ENCODE measurements around the gene ARHGAP23.

The ARHGAP23 gene

DNA sequence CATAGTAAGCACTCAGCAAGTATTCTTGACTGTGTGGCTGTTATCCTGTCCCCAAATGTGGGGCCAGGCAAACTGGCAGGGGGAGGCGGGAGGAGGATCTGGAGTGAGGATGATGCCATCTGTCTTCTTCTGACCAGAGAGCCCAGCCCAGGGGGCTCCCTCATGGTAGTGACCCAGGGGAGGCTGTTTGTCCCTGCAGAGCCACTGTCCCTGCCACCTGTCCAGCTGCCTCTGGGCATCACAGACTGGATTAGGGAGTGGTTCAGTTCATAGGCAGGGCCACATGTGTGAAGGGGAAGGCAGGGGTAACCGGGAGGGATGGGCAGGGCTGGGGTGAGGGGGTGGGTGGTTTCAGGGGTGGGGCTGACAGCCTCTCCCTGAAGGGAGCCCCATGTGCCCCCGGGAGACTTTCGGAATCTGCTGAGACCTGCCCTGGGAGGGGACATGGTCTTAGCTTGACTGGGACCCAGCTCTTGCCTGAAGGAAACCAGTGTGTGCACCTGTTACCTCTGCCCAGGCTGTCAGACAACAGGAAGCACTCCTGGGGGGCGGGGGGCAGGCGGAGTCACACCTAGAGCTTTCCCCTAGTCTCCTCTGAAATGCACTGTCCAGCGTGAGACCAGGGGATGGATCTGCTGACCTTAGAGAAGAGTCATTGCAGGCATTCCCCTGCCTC lies 15.2 kb downstream of the ARHGAP23 start:
- DNase-seq = no peak

GRCh38 chr17:38444151-38444550 lies 15.9 kb downstream of the ARHGAP23 start:
- no peak for DNase-seq

- DNase-seq = no peak
Measured at GRCh38 chr17:38447502-38448085, 19.3 kb downstream of the ARHGAP23 start.

DNA sequence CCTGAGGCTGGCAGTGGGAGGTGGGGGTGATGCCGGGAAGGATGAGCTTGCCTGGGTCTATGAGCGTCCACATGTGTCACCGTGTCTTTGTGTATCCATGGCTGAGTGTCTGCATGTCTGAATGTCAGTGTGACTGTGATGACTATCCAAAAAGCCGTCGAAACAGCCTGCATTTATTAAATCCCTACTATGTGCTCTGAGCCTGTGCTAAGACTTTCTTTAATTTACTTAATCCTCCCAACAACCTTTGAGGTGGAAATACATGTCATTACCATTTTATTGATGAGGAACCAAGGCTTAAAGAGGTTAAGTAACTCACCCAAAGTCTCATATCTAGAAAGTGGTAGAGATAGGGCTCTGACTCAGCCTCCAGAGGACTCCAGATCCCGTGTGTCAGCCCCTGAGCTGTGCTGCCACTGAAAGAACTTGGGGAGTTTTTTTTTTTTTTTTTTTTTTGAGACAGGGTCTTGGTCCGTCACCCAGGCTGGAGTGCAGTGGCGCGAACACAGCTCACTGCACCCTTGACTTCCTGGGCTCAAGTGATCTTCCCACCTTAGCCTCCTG lies 20.0 kb downstream of the ARHGAP23 start:
- no peak for DNase-seq

DNA sequence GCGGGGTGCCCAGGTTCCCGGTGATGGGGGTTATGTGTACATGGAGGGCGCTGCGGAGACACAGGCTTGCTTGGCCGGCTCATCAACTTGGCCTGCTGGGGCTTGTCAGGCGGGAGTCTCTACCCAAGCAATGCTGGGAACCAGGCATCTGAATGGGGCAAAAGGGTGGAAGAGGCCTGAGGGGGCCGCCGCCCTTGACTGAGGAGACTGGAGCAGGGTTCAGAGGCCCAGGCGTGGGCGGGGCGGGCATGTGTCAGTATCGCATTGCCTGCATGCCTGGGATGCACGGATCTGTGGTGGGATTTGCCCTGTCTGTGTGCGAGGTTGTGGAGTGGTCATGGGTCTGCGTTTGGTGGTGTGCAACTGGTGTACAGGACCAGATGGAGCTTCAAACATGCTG lies 21.1 kb downstream of the ARHGAP23 start:
- DNase-seq = no peak

GRCh38 chr17:38450557-38451029 lies 22.3 kb downstream of the ARHGAP23 start:
- DNase-seq = no peak

DNA sequence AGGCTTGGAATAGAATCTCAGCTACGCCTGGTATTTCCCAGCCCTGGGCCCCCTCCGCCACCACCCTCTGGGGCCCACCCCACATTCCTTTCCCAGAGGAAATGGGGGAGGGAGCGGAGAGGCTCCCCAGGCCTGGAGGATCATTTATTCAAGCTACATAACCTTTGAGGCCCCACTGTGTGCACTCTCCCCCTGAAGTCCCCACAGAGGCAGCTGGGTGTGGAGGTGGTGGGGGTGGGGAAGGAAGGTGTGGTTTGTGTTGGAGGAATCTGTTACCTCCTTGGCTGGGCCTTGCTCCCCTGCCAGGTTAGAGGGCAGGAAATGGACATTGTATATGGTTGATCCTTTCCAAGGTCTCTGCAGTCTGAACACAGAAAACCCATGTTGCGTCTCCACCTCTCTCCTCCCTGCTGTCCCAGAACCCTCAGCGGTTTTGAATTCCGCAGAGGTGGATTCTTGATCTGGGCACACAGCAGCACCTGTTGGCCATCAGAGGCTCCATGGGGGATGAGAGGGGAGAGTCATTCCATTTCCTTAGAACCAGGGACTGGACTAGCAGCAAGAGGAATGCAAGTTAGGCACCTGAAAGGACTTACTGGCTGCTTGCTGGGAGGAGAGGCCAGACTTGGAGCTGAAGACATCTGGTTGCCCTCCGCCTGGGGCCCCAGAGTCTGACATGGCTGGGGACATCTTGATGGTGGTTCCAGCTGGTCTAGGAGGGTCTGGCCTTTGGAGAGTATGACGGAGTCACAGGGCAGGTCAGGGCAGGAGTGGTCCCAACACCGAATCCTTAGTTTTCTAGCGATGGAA lies 23.0 kb downstream of the ARHGAP23 start:
- DNase-seq = peak; percentile 75

- peak; percentile 71 for DNase-seq
Measured at GRCh38 chr17:38451840-38452529, 23.7 kb downstream of the ARHGAP23 start.

GRCh38 chr17:38452719-38453118 lies 24.5 kb downstream of the ARHGAP23 start:
- no peak for DNase-seq

DNA sequence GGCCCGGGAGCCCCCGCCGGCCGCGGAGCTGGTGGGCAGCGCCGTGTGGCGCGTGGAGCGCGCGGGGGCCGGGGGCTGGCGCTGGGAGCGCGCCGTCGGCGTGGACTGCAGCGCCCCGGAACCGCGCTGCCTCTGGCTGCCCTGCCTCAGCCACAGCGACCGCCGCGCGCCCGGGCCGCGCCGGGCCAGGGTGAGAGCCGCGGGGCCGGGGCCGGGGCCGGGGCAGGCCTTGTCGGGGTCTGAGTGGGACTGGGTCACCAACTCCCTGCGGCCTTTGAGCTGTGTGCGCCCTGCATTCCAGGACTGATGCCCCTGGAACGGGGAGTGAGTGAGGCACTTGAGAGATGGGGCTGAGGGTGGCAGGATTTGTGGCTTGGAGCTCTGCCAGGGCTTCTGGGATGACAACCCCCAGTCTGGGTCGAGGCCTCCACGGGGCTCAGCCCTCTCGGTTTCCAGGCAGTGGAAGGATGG lies 25.7 kb downstream of the ARHGAP23 start:
- no peak for DNase-seq

GRCh38 chr17:38454532-38454931 lies 26.3 kb downstream of the ARHGAP23 start:
- DNase-seq = peak; percentile 74

DNA sequence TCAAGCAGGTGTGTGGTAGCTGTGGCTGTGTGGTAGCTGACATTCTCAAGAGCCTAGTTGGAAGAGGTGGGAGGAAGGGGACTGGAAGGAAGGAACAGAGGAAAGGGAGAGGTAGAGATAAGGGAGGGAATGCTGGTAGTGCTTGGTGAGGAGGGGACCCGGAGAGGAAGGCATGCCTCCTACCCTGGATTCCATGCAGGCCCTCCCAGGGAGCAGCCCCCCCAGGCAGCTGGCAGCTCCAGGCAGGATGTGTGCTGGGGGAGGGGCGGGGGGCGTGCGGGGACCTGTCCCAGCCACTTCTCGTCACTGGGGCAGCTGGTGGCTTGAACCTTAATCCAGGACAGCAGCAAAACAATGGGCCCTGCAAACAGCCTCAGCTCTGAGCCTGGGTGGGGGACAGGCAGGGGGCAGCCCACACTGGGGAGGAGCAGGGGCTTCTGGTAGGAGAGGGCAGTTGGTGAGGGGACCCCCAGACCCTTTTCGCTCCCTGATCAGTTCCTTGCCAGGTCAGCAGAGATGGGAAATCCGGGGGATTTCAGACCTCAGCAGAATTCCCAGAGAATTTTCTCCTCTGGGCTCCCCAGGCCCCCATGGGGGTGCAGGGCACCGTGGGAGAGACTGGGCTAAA lies 27.1 kb downstream of the ARHGAP23 start:
- no peak for DNase-seq

GRCh38 chr17:38456031-38456815 lies 28.0 kb downstream of the ARHGAP23 start:
- DNase-seq = no peak

DNA sequence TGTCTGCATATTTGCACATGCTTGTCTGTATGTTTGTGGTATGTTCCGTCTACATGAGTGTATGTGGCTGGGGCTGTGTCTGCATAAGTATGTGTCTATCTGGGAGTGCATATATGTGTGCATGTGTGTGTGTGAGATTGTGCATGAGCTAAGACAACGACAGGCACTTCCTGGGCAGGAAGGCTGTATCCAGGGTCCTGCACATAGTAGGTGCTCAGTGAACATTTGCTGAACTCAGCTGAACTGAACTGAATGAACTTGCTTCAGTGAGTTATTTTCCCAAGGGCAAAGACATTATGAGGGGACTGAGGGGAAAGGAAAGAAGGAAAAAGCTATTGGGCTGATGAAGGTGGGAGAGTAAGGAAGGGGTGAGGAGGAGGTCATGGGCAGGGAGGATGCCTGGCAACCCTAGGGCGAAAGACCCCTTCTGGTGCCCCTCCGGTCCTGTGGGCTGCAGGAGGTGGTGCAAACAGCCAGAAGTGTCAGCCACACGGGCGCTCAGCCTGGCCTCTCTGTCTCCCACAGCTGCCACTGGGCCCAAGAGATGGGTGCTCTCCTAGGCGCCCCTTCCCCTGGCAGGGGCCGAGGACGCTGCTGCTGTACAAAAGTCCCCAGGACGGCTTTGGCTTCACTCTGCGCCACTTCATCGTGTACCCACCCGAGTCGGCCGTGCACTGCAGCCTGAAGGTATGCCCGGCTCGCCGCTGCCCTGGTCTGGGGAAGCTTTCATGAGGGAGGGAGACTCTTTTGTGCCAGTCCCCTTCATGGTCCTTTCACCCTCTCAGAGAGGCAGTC lies 29.5 kb downstream of the ARHGAP23 start:
- no peak for DNase-seq

- DNase-seq = peak; percentile 9
Measured at GRCh38 chr17:38458521-38458920, 30.3 kb downstream of the ARHGAP23 start.

GRCh38 chr17:38459567-38459966 lies 31.3 kb downstream of the ARHGAP23 start:
- peak; percentile 13 for DNase-seq

- DNase-seq = peak; percentile 1
Measured at GRCh38 chr17:38460082-38460715, 31.9 kb downstream of the ARHGAP23 start.

- peak; percentile 0 for DNase-seq
Measured at GRCh38 chr17:38460716-38461630, 32.7 kb downstream of the ARHGAP23 start.

- DNase-seq = no peak
Measured at GRCh38 chr17:38461683-38462082, 33.4 kb downstream of the ARHGAP23 start.
